NCI-H146 (cell line): ENCODE results near the gene CCDC9B.

Experiments
- DNase-seq: peaks from one replicate; lab custom pipeline; 2025; lab: John Stamatoyannopoulos, UW

The CCDC9B gene

GRCh38 chr15:40365624-40366456 lies 25.1 kb upstream of the CCDC9B start:
- DNase-seq: no peak

GRCh38 chr15:40365016-40365415 lies 24.3 kb upstream of the CCDC9B start:
- no peak for DNase-seq

GRCh38 chr15:40364251-40364650 lies 23.5 kb upstream of the CCDC9B start:
- no peak for DNase-seq

GRCh38 chr15:40363611-40364010 lies 22.9 kb upstream of the CCDC9B start:
- no peak for DNase-seq

DNA sequence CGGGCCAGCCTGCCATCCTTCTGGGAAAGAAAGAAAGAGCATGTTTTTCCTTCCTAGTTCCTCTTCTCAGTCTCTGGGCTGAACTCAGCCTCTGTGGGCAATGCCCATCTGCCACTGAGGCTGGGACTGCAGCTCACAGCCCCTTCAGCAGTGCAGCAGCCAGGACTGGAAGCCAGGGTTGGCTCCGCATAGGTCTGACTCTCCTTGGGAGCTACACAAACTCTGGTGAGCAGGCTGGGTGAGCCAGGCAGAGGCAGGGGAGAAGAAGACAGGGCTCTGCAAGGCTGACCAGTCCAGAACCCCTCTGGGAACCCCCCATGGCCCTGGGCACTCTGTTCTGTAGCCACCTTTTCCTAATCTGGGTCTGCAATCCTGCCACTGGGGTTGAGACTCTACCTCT lies 20.9 kb upstream of the CCDC9B start:
- no peak for DNase-seq

- no peak for DNase-seq
These were observed 19.3 kb upstream of the CCDC9B start for GRCh38 chr15:40360015-40360414.

DNA sequence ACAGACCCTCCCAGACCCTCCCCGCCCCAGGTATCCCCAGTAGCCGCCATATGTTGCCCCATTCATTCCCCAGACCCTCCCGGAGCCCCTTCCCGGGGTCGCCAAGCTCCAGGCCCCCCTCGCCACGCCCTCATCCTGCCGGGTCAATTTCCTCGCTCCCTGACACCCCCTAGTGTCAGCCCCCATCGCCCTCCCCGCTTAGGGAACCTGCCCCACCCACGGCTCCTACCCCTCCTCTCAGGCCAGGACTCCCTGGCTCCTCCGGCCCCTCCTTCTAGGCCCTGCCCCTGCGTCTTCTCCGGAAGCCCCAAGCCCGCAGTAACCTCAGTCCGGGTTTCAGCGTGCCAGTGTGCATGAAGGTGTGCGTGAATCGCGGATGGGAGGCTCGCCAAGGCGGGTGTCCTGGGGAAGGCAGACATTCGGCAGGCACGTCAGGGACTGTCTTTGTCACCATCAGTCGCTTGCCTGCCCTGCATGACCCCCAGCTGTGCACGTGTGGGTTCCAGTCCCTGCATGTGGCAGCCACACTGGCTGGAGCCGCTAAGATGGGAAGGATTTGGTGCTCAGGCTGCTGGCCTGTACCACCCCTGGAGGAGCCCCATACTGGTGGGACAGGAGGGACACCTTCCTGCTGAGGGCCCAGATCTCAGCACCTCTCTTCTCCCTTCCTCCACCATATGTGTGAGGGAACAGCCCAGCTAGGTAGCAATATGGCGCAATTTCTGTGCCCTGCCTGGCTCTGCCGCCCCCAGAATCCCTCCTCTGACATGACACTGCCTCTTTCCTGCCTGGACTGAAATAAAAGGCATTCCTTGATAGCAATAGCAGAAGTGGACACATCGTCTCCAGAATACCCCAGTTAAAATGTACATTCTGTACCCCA lies 18.0 kb upstream of the CCDC9B start:
- peak; percentile 50 for DNase-seq

GRCh38 chr15:40357723-40358470 lies 17.2 kb upstream of the CCDC9B start, which contains the start of gene DISP2:
Gene DISP2, plus strand, starts transcription at chr15:40358219. Its CDS starts 103 bp downstream, at chr15:40358322.
- peak; percentile 82 for DNase-seq

DNA sequence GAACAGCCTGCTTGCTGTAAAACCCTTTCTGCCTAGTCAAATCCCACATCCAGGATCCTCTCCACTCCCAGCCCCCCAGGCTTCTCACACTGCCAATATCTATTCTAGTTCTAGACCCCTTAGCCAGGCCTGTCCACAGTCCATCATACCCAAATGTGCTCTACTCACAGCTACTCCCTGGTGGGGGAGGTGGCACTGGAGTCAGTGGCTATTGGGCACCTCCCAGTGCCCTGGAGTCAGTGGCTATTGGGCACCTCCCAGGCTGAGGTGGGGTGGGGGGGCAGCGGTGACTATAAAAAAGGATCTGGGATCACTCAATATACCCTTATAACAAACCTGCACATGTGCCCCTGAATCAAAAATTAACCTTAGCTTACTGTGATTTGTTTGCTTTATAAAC lies 16.5 kb upstream of the CCDC9B start:
- no peak for DNase-seq

- DNase-seq: no peak
These were observed 15.3 kb upstream of the CCDC9B start for GRCh38 chr15:40355976-40356585.

DNA sequence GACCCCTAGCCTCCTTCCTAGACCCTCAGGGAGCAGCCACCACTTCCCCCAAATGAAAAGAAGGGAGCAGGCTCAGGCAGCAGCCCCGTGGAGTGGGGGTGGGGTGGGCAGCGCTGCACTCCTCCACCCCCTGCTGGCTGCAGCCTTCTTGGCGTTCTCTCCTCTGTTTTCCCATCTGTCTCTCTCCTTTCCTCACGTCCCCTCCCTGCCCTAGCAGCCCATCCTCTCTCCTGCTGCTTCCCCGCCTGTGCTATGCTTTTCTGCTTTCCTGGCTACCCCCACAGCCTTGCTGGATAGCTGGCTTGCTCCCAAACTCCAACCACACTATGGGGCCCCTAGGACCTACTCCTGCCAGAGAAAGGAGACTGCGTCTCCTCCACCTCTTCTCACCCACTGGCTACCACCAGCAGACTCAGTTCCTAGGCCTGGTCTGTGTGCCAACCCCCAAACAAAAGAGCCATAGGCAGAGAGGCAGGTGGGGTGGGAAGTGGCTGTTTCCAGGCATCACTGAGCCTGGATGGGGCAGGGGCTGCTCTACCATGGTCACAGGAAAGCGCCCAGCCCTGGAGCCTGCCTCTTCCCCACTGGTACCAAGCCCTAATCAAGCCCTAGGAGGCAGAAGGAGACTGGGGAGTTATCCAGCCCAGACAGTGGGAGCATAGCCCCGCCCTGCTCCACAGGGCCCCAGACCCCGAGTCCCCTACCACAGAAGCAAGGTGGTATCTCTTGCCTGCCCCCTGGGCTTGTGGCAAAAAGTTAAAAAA lies 13.9 kb upstream of the CCDC9B start:
- no peak for DNase-seq

GRCh38 chr15:40353697-40354096 lies 13.0 kb upstream of the CCDC9B start:
- no peak for DNase-seq

DNA sequence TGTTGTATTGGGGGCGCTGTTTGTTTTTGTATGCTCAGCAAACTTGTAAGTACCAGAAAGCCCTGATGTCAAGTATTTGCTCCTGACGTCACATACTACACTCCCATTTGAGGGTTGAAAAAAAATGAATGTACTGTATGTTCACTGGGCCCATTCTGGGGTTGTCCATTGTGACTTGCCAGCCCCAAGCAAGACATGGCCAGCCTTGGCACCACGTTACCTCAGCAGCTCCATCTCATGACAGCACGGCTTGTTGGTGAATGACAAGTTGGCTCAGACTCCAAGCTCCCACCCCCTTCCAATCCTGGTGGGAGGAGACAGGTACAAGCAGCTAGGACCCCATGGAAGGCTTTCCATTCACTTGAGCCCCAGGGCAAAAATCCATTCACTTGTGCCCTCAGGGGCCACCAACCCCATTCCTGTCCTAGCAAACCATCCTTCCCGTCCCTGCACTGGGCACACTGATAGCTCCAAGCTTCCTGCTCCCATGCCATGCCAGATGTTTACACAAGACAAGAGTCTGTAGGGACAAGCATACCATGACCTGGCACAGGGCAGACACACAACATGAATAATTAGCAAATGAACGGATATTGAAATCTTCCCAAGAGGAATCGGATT lies 11.7 kb upstream of the CCDC9B start:
- DNase-seq: peak; percentile 5

GRCh38 chr15:40349163-40349562 lies 8.4 kb upstream of the CCDC9B start:
- no peak for DNase-seq

DNA sequence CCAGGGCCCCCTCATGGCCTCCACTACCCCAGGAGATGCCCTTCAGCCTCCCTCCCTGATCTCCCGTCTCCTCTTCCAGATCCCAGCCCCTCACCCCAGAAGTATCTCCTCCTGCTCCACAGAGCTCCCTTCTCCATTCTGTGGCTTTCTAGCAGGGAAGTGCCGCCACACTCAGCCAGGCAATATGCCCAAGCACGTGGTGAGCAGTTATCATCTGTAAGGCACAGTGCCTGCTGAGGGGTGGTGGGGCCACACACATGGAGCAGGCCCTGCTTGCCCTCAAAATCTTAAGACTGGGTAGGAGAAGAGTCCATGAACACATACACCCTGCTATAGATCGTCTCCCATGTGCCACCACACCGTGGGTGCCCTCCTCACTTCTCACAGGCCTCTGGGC lies 7.7 kb upstream of the CCDC9B start:
- no peak for DNase-seq

DNA sequence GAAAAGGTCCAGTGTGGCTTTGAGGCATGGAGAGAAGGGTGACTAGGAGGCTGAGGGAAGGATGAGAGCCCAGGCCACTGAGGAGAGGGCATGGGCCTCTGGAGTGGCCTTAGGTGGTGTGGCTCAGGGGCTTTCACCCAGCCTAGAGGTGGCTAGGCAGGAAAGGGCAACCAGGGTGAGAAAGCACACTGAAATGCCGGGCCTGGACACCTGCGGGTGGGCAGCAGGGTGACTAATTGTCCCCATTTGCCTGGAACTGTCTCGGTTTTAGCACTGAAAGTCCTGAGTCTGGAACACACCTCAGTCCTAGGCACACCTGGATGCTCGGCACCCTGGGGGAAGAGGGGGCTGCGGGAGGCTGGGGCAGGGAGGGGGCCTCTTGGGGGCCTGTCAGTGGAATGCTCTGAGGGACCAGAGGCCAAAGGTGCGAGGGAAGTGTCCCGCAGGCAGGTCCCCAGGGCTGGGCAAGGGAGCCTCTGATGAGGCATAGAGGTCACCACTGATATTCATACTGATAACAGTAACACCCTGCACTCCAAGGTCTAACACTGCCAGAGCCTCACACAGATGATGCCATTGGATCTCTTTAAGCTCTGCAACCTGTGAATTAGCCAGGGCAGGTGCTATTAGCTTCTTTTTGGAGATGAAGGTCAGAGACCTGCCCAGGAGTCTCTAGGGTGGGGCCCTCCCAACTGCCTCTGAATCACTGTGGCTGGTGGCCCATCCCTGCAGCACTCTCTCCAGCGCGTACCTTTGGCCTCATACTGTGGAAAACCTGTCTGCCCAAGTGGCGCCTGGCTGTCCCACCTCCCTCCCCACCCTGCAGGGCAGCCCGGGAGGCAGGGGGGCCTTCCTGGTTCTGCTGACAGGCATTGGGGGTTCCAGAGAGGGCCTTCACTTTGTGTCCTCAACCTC lies 7.1 kb upstream of the CCDC9B start:
- DNase-seq: no peak

DNA sequence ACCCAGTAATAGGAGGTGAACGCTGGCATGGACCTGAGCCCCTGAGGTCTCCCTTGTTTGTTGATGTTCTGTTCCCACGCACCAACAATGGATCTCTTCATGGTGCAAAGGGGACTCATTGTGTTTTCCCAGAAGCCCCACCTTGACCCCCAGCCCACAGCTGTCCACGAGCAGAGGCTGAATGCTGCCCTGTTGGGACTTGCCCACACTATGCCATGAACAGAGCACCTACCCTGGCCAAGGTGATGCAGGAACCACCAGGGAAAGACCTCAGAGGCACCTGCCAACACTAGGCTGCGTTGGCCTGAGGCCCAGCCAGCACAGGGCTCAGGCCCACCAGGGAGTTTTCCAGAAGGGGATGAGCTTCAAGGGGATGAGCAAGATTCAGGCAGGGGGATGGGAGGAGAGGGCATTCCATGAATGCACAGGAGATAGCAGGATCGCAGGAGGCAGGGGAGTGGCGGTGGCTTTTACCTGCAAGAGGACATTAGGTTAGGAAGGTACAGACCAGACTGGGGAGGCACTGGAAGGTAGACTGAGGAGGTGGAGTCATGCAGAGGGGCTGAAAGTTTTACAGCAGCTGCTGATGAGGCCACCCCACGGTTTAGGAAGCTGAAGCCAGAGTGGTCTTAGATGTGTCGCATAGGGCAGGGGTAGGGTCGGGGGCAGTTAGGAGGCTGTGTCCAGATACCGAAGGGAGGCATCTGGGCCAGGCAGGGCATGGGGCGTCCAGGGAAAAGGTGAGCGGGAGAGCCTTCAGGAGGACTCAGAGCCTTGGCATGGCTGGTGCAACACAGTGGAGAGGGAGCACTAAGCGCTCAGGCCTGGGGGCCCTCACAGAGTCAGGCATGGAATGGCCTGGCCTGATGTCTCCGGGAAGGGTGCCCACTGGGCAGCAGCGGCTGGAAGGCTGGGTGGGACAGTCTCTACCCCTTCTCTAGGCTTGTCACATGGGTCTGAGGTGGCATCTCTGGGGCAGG lies 6.1 kb upstream of the CCDC9B start:
- DNase-seq: no peak

- no peak for DNase-seq
These were observed 5.3 kb upstream of the CCDC9B start for GRCh38 chr15:40345867-40346578.
